GM23338 (cell line): ENCODE measurements around the gene PRELID2. TPM values are rescaled to one million over a fixed set of nuclear protein-coding genes. Genes with fewer than 3 reads are reported as not detected.

Experiments used
- ATAC-seq: fragments of 200-7000 bp; cut with Tn5 transposase; 3 replicates; pipeline ENCODE4 v1.9.1; 2020
- DNase-seq: peaks from one replicate; pipeline ENCODE4 v3.0.0-alpha.2; 2015; ENCODE audit warnings: low spot score
- H2AFZ ChIP-seq: fragments of 200-600 bp; sonication (generic); 2 replicates; pipeline ENCODE4 v1.8.0; 2016; ENCODE audit warnings: antibody characterized with exemption, mild to moderate bottlenecking, moderate library complexity
- H3F3A ChIP-seq: fragments of 200-600 bp; sonication (generic); replicated peaks from 2 replicates; pipeline ENCODE4 v1.8.0; 2017; ENCODE audit warnings: antibody characterized with exemption, mixed run types, low read depth
- H3K27ac ChIP-seq: fragments of 200-600 bp; sonication (generic); 2 replicates; pipeline ENCODE4 v1.6.1; 2016; ENCODE audit warnings: low read depth
- H3K27me3 ChIP-seq: fragments of 200-600 bp; sonication (generic); 2 replicates; pipeline ENCODE4 v1.8.0; 2016; ENCODE audit warnings: mild to moderate bottlenecking, mixed run types, moderate library complexity; ENCODE audit not compliant: insufficient read depth
- H3K36me3 ChIP-seq: fragments of 200-600 bp; sonication (generic); 2 replicates; pipeline ENCODE4 v1.8.0; 2016; ENCODE audit warnings: mild to moderate bottlenecking; ENCODE audit not compliant: insufficient read depth
- H3K4me1 ChIP-seq: fragments of 200-600 bp; sonication (generic); 2 replicates; pipeline ENCODE4 v1.8.0; 2016; ENCODE audit warnings: mild to moderate bottlenecking, moderate library complexity; ENCODE audit not compliant: insufficient read depth
- H3K4me2 ChIP-seq: fragments of 200-600 bp; sonication (generic); 2 replicates; pipeline ENCODE4 v1.7.1; 2017; ENCODE audit warnings: mixed run types
- H3K4me3 ChIP-seq: fragments of 200-600 bp; sonication (generic); 2 replicates; pipeline ENCODE4 v1.6.1; 2016; ENCODE audit warnings: mixed run types
- H3K79me2 ChIP-seq: fragments of 200-600 bp; sonication (generic); replicated peaks from 2 replicates; pipeline ENCODE4 v1.8.0; 2017; ENCODE audit warnings: mild to moderate bottlenecking; ENCODE audit not compliant: insufficient read depth
- H3K9me2 ChIP-seq: fragments of 200-600 bp; sonication (generic); 2 replicates; pipeline ENCODE4 v1.8.0; 2017; ENCODE audit not compliant: insufficient read depth
- H4K20me1 ChIP-seq: fragments of 200-600 bp; sonication (generic); replicated peaks from 2 replicates; pipeline ENCODE4 v1.8.0; 2017; ENCODE audit warnings: mild to moderate bottlenecking; ENCODE audit not compliant: insufficient read depth
- H3K27ac Mint-ChIP-seq: 2 replicates; pipeline ENCODE4 v1.8.0; 2020; ENCODE audit warnings: inconsistent platforms, mild to moderate bottlenecking, moderate library complexity, mixed read lengths
- H3K27me3 Mint-ChIP-seq: 3 replicates; pipeline ENCODE4 v1.8.0; 2022; ENCODE audit warnings: low read depth, mild to moderate bottlenecking, moderate library complexity, mixed read lengths, inconsistent platforms; ENCODE audit not compliant: insufficient read depth, poor library complexity
- H3K36me3 Mint-ChIP-seq: 3 replicates; pipeline ENCODE4 v1.8.0; 2021; ENCODE audit warnings: low read depth, mild to moderate bottlenecking, inconsistent platforms, moderate library complexity, mixed read lengths
- H3K4me1 Mint-ChIP-seq: 3 replicates; pipeline ENCODE4 v1.8.0; 2020; ENCODE audit warnings: mild to moderate bottlenecking, inconsistent platforms, mixed read lengths
- H3K4me3 Mint-ChIP-seq: 3 replicates; pipeline ENCODE4 v1.8.0; 2021; ENCODE audit warnings: moderate library complexity, mild to moderate bottlenecking, inconsistent platforms, mixed read lengths
- H3K9me3 Mint-ChIP-seq: 3 replicates; pipeline ENCODE4 v1.8.0; 2020; ENCODE audit warnings: moderate library complexity, mild to moderate bottlenecking, inconsistent platforms, mixed read lengths
- CREB1 ChIP-seq: fragments of 250-450 bp; sonication (Bioruptor Pico); IDR thresholded peaks from 2 replicates; pipeline ENCODE4 v1.5.0; 2020; ENCODE audit warnings: low read depth, mild to moderate bottlenecking, moderate library complexity
- EZH2 ChIP-seq: fragments of 200-600 bp; sonication (generic); IDR thresholded peaks from one replicate; pipeline ENCODE4 v1.8.0; 2017; ENCODE audit warnings: antibody characterized with exemption, mild to moderate bottlenecking, low read depth; ENCODE audit not compliant: unreplicated experiment
- EZH2phosphoT487 ChIP-seq: fragments of 200-600 bp; sonication (generic); IDR thresholded peaks from one replicate; pipeline ENCODE4 v1.8.1; 2018; ENCODE audit warnings: antibody characterized with exemption; ENCODE audit not compliant: unreplicated experiment
- JUNB ChIP-seq: IDR thresholded peaks from one replicate; pipeline ENCODE4 v1.6.1; 2016; ENCODE audit warnings: antibody characterized with exemption; ENCODE audit not compliant: unreplicated experiment
- NANOG ChIP-seq: IDR thresholded peaks from 2 replicates; pipeline ENCODE4 v1.6.1; 2016; ENCODE audit warnings: antibody characterized with exemption, borderline replicate concordance
- POLR2AphosphoS5 ChIP-seq: IDR thresholded peaks from 2 replicates; pipeline ENCODE4 v1.6.1; 2016; ENCODE audit warnings: antibody characterized with exemption, low read depth
- STAT1 ChIP-seq: IDR thresholded peaks from one replicate; pipeline ENCODE4 v1.6.1; 2016; ENCODE audit warnings: antibody characterized with exemption; ENCODE audit not compliant: unreplicated experiment
- ZNF114 ChIP-seq: fragments of 250-450 bp; sonication (Bioruptor Pico); IDR thresholded peaks from 2 replicates; pipeline ENCODE4 v1.5.0; 2020; ENCODE audit warnings: mild to moderate bottlenecking, moderate library complexity
- ZNF331 ChIP-seq: fragments of 250-450 bp; sonication (Bioruptor Pico); IDR thresholded peaks from 2 replicates; pipeline ENCODE4 v1.5.0; 2020; ENCODE audit warnings: low read depth, mild to moderate bottlenecking, moderate library complexity
- polyA plus RNA-seq: library from polyadenylated mRNA; unstranded; fragments of >200 nt; fragmentation: Nextera tagmentation; extraction: Ambion mirVana; gene quantifications from 2 replicates; pipeline ENCODE4 v1.2.1, GENCODE V29; 2016
- total RNA-seq: library from RNA; depleted of rRNA; stranded (reverse); fragments of >200 nt; shearing (Covaris generic); gene quantifications from 2 replicates; pipeline ENCODE4 v1.2.3, GENCODE V29; 2014
- TF ChIP-seq, protein P1 (sequence below): fragments of 250-450 bp; sonication (Bioruptor Pico); IDR thresholded peaks from 2 replicates; pipeline ENCODE4 v1.5.0; 2020; ENCODE audit warnings: mild to moderate bottlenecking, moderate library complexity
- TF ChIP-seq, protein P2 (sequence below): IDR thresholded peaks from 2 replicates; pipeline ENCODE4 v1.6.1; 2016; ENCODE audit warnings: antibody characterized with exemption
- TF ChIP-seq, protein P3 (sequence below), 2 experiments: fragments of 200-600 bp in 1 of 2; sonication (generic) in 1 of 2; conservative IDR thresholded peaks; 2 replicates each; pipeline versions ENCODE4 v1.5.1 to v1.6.1; 2016 to 2017; ENCODE audit warnings: antibody characterized with exemption in 2 of 2, low read depth in 2 of 2, mild to moderate bottlenecking in 2 of 2, moderate library complexity in 1 of 2
- TF ChIP-seq, protein P4 (sequence below): IDR thresholded peaks from one replicate; pipeline ENCODE4 v1.6.1; 2018; ENCODE audit warnings: antibody characterized with exemption; ENCODE audit not compliant: unreplicated experiment

PRELID2 gene
- total and polyA plus RNA-seq, 2 experiments from 2014 or later: 9.3 to 9.8 TPM

DNA sequence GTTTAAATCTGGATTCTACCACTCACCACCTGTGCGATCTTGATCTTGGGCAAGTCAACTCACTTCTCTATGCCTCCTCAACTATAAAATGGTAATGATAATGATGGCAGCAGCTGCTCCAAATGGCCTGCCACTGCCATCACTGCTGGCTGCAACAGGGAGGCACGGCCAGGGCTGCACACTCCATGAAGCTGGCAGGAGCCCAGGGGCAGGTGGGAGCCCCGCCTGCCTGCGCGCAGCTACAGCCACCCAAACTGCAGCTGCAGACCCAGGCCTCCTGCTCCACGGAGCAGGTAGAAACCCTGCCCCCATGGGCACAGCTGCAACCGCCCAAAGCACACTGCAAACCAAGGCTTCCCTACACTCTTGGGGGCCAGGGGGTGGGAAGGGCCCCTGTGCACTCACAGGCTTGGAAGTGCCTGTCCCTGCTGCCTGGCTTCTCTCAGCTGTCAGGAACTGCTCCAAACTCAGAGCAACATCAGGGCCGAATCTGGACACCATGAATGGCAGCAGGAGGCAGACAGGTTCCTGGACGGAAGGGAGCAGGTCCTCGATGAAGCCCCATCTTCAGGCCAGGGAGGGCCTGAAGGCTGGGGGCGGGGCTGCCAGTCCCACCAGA is 57.6 kb downstream of the PRELID2 start:
- Histone ChIP-seq H2AFZ (no peak overlapping the region), H3K4me1 (no peaks in the 10 kb centered on the region), H3K4me2 (no peak overlapping the region), H3K79me2 (no peaks in the 10 kb centered on the region), H3K9me2 (no peaks in the 10 kb centered on the region), H3K4me3 (no peak overlapping the region), H3K27me3 (no peaks in the 10 kb centered on the region), H3F3A (no peaks in the 10 kb centered on the region), H4K20me1 (no peaks in the 10 kb centered on the region), H3K36me3 (no peaks in the 10 kb centered on the region), H3K27ac (no peak overlapping the region)
- Mint-ChIP-seq H3K27ac (no peak overlapping the region), H3K27me3 (peaks cover 2% of the 10 kb centered on the region), H3K9me3 (peaks cover 8% of the 10 kb centered on the region; the same call in 2 of the 3 replicates), H3K36me3 (peaks cover 8% of the 10 kb centered on the region; the same call in 1 of the 3 replicates), H3K4me1 (peaks cover 8% of the 10 kb centered on the region; the same call in 2 of the 3 replicates), H3K4me3 (no peak overlapping the region)
- no peak for ATAC-seq
- no peak for DNase-seq
- TF ChIP-seq STAT1 (no peak), NANOG (no peak), EZH2 (no peak), POLR2AphosphoS5 (no peak), ZNF114 (CRISPR knock-in tag) (no peak), CREB1 (CRISPR knock-in tag) (no peak), EZH2phosphoT487 (no peak), JUNB (no peak), ZNF331 (no peak)
- TF ChIP-seq, protein P1, sequence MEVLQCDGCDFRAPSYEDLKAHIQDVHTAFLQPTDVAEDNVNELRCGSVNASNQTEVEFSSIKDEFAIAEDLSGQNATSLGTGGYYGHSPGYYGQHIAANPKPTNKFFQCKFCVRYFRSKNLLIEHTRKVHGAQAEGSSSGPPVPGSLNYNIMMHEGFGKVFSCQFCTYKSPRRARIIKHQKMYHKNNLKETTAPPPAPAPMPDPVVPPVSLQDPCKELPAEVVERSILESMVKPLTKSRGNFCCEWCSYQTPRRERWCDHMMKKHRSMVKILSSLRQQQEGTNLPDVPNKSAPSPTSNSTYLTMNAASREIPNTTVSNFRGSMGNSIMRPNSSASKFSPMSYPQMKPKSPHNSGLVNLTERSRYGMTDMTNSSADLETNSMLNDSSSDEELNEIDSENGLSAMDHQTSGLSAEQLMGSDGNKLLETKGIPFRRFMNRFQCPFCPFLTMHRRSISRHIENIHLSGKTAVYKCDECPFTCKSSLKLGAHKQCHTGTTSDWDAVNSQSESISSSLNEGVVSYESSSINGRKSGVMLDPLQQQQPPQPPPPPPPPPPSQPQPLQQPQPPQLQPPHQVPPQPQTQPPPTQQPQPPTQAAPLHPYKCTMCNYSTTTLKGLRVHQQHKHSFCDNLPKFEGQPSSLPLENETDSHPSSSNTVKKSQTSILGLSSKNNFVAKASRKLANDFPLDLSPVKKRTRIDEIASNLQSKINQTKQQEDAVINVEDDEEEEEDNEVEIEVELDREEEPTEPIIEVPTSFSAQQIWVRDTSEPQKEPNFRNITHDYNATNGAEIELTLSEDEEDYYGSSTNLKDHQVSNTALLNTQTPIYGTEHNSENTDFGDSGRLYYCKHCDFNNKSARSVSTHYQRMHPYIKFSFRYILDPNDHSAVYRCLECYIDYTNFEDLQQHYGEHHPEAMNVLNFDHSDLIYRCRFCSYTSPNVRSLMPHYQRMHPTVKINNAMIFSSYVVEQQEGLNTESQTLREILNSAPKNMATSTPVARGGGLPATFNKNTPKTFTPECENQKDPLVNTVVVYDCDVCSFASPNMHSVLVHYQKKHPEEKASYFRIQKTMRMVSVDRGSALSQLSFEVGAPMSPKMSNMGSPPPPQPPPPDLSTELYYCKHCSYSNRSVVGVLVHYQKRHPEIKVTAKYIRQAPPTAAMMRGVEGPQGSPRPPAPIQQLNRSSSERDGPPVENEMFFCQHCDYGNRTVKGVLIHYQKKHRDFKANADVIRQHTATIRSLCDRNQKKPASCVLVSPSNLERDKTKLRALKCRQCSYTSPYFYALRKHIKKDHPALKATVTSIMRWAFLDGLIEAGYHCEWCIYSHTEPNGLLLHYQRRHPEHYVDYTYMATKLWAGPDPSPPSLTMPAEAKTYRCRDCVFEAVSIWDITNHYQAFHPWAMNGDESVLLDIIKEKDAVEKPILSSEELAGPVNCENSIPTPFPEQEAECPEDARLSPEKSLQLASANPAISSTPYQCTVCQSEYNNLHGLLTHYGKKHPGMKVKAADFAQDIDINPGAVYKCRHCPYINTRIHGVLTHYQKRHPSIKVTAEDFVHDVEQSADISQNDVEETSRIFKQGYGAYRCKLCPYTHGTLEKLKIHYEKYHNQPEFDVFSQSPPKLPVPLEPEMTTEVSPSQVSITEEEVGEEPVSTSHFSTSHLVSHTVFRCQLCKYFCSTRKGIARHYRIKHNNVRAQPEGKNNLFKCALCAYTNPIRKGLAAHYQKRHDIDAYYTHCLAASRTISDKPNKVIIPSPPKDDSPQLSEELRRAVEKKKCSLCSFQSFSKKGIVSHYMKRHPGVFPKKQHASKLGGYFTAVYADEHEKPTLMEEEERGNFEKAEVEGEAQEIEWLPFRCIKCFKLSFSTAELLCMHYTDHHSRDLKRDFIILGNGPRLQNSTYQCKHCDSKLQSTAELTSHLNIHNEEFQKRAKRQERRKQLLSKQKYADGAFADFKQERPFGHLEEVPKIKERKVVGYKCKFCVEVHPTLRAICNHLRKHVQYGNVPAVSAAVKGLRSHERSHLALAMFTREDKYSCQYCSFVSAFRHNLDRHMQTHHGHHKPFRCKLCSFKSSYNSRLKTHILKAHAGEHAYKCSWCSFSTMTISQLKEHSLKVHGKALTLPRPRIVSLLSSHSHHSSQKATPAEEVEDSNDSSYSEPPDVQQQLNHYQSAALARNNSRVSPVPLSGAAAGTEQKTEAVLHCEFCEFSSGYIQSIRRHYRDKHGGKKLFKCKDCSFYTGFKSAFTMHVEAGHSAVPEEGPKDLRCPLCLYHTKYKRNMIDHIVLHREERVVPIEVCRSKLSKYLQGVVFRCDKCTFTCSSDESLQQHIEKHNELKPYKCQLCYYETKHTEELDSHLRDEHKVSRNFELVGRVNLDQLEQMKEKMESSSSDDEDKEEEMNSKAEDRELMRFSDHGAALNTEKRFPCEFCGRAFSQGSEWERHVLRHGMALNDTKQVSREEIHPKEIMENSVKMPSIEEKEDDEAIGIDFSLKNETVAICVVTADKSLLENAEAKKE (CRISPR knock-in tag): no peak
- TF ChIP-seq, protein P2, sequence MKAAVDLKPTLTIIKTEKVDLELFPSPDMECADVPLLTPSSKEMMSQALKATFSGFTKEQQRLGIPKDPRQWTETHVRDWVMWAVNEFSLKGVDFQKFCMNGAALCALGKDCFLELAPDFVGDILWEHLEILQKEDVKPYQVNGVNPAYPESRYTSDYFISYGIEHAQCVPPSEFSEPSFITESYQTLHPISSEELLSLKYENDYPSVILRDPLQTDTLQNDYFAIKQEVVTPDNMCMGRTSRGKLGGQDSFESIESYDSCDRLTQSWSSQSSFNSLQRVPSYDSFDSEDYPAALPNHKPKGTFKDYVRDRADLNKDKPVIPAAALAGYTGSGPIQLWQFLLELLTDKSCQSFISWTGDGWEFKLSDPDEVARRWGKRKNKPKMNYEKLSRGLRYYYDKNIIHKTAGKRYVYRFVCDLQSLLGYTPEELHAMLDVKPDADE: no peak
- TF ChIP-seq, protein P3, sequence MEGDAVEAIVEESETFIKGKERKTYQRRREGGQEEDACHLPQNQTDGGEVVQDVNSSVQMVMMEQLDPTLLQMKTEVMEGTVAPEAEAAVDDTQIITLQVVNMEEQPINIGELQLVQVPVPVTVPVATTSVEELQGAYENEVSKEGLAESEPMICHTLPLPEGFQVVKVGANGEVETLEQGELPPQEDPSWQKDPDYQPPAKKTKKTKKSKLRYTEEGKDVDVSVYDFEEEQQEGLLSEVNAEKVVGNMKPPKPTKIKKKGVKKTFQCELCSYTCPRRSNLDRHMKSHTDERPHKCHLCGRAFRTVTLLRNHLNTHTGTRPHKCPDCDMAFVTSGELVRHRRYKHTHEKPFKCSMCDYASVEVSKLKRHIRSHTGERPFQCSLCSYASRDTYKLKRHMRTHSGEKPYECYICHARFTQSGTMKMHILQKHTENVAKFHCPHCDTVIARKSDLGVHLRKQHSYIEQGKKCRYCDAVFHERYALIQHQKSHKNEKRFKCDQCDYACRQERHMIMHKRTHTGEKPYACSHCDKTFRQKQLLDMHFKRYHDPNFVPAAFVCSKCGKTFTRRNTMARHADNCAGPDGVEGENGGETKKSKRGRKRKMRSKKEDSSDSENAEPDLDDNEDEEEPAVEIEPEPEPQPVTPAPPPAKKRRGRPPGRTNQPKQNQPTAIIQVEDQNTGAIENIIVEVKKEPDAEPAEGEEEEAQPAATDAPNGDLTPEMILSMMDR (conservative IDR thresholded peaks at IDR 0.05; ENCODE audit: low read depth in 2 of 2): no peak
- TF ChIP-seq, protein P4, sequence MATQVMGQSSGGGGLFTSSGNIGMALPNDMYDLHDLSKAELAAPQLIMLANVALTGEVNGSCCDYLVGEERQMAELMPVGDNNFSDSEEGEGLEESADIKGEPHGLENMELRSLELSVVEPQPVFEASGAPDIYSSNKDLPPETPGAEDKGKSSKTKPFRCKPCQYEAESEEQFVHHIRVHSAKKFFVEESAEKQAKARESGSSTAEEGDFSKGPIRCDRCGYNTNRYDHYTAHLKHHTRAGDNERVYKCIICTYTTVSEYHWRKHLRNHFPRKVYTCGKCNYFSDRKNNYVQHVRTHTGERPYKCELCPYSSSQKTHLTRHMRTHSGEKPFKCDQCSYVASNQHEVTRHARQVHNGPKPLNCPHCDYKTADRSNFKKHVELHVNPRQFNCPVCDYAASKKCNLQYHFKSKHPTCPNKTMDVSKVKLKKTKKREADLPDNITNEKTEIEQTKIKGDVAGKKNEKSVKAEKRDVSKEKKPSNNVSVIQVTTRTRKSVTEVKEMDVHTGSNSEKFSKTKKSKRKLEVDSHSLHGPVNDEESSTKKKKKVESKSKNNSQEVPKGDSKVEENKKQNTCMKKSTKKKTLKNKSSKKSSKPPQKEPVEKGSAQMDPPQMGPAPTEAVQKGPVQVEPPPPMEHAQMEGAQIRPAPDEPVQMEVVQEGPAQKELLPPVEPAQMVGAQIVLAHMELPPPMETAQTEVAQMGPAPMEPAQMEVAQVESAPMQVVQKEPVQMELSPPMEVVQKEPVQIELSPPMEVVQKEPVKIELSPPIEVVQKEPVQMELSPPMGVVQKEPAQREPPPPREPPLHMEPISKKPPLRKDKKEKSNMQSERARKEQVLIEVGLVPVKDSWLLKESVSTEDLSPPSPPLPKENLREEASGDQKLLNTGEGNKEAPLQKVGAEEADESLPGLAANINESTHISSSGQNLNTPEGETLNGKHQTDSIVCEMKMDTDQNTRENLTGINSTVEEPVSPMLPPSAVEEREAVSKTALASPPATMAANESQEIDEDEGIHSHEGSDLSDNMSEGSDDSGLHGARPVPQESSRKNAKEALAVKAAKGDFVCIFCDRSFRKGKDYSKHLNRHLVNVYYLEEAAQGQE: no peak
